Upper lobe of right lung (tissue), 1 donor: ENCODE data around the gene IL1RL2. TPM values are rescaled to one million over a fixed set of nuclear protein-coding genes. Genes with fewer than 3 reads are reported as not detected.
A peak's percentile ranks its signal among the peaks of the same experiment; 100 is the strongest.

ENCODE experiments used
- ATAC-seq: fragments of 200-7000 bp; cut with Tn5 transposase; one replicate; pipeline ENCODE4 v1.9.1; 2020; ENCODE audit warnings: mild to moderate bottlenecking, moderate library complexity
- DNase-seq: peaks from one replicate; pipeline ENCODE4 v3.0.0-alpha.2; 2020
- H3K27ac ChIP-seq: fragments of 200-600 bp; one replicate; pipeline ENCODE4 v1.8.0; 2022
- H3K27me3 ChIP-seq: fragments of 200-600 bp; one replicate; pipeline ENCODE4 v1.8.0; 2022; ENCODE audit warnings: mild to moderate bottlenecking
- H3K36me3 ChIP-seq: fragments of 200-600 bp; one replicate; pipeline ENCODE4 v1.8.0; 2022
- H3K4me1 ChIP-seq: fragments of 200-600 bp; one replicate; pipeline ENCODE4 v1.8.0; 2022
- H3K4me3 ChIP-seq: fragments of 200-600 bp; one replicate; pipeline ENCODE4 v1.8.0; 2022; ENCODE audit warnings: mild to moderate bottlenecking
- H3K9me3 ChIP-seq: fragments of 200-600 bp; one replicate; pipeline ENCODE4 v1.8.0; 2022
- intact Hi-C: fragments of 100-400 bp; cut with DNase I; formaldehyde crosslinking; loops from one replicate; pipeline ENCODE4 v1.11.0; 2022
- total RNA-seq: library from RNA; stranded (reverse); fragmentation: NEBNext Ultra II Directional; extraction: Animal tissue kit (Norgen Biotek cat#: 25700); gene quantifications from one replicate; pipeline ENCODE4 v1.2.1, GENCODE V29; 2021
- TF ChIP-seq, protein P1 (sequence below): fragments of 200-600 bp; IDR thresholded peaks from one replicate; pipeline ENCODE4 v1.8.0; 2022; ENCODE audit warnings: antibody characterized with exemption
- donor health status: DM: no; HTN: yes; CAD: no; lungs with severe emphysema.

The IL1RL2 gene
- total RNA-seq, 1 donor from 2014 or later: 0.58 TPM

- Histone ChIP-seq H3K36me3 (peaks cover 36% of the 10 kb centered on the region), H3K9me3 (peaks cover 3% of the 10 kb centered on the region), H3K27me3 (no peaks in the 10 kb centered on the region), H3K4me1 (peaks cover 36% of the 10 kb centered on the region), H3K4me3 (no peak overlapping the region), H3K27ac (peak overlapping the region; percentile 27)
- intact Hi-C loops: no loop called here
- DNase-seq (no peak), ATAC-seq (no peak)
- TF ChIP-seq, protein P1, sequence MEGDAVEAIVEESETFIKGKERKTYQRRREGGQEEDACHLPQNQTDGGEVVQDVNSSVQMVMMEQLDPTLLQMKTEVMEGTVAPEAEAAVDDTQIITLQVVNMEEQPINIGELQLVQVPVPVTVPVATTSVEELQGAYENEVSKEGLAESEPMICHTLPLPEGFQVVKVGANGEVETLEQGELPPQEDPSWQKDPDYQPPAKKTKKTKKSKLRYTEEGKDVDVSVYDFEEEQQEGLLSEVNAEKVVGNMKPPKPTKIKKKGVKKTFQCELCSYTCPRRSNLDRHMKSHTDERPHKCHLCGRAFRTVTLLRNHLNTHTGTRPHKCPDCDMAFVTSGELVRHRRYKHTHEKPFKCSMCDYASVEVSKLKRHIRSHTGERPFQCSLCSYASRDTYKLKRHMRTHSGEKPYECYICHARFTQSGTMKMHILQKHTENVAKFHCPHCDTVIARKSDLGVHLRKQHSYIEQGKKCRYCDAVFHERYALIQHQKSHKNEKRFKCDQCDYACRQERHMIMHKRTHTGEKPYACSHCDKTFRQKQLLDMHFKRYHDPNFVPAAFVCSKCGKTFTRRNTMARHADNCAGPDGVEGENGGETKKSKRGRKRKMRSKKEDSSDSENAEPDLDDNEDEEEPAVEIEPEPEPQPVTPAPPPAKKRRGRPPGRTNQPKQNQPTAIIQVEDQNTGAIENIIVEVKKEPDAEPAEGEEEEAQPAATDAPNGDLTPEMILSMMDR: no peak
Observed at GRCh38 chr2:102149644-102150455, 37.0 kb upstream of the IL1RL2 start.

DNA sequence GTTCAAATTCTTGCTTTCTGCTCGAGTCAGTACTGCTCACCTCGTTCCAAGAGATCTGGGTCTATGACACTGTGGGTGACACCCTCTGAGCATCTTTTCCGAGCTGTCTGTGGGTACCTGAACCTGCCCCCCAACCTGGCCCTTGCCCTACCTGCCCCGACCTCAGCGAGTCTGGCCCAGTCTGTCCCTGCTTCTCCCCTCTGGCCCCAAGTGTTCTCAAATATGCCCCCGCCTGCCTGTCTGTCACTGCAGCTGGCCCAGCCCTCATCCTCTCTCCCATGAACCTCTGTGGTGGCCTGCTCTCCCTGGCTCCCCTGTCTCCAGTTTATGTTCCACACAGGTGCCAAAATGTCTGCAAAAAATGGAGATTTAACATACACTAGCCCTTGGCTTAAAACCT, 32.5 kb upstream of the IL1RL2 start:
- intact Hi-C loops: no loop called here

DNA sequence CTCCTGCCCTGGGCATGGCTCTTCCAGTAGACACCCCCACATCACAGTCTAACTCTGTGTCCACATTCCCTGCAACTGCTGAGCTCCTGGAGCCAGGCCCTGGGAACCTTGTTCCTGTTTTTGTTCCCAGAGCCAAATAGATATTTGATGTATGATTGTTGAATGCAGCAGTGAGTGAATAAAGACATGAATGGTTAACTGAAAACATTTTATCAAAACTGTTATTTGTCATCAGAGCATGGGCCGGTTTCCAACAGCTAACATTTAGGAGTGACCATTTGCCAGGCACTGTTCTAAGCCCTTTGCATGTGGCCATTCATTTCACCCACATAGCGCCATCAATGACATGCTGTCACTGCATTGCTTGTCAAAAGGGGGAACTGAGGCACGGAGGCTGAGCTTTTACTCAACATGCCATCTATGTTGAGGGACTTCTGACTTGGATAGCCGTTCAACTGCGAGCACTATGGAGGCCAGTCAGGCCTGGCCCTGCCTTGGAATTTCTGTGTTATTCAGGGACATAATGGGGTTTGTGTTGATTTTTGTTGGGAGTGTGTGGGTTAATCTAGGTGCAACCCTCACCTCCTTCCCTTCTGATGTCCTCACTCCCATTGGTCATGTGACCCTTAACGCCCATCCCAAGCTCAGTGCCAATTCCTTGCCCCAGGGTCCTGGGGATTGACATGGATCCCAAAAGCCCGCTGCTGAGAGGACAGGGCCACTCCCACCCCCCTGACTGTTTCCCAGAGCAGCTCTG, 31.7 kb upstream of the IL1RL2 start:
- H3K4me1 ChIP-seq: peaks cover 46% of the 10 kb centered on the region
- DNase-seq: no peak

More for the DNA sequence above, 32.5 kb upstream of the IL1RL2 start:
- ATAC-seq (no peak), DNase-seq (no peak)
- TF ChIP-seq, protein P1: no peak
- no peak overlapping the region for H3K4me3 ChIP-seq
- peaks cover 41% of the 10 kb centered on the region for H3K36me3 ChIP-seq
- peaks cover 53% of the 10 kb centered on the region for H3K4me1 ChIP-seq
- H3K27me3 ChIP-seq: no peaks in the 10 kb centered on the region
- no peaks in the 10 kb centered on the region for H3K9me3 ChIP-seq
- H3K27ac ChIP-seq: peak overlapping the region; percentile 31

GRCh38 chr2:102155703-102156515, 30.9 kb upstream of the IL1RL2 start:
- H3K4me1 ChIP-seq: peaks cover 41% of the 10 kb centered on the region
- H3K36me3 ChIP-seq: peaks cover 41% of the 10 kb centered on the region

More for the DNA sequence above, 31.7 kb upstream of the IL1RL2 start:
- H3K9me3 ChIP-seq: no peaks in the 10 kb centered on the region
- no peaks in the 10 kb centered on the region for H3K27me3 ChIP-seq
- ATAC-seq: no peak
- H3K36me3 ChIP-seq: peaks cover 41% of the 10 kb centered on the region
- no peak overlapping the region for H3K4me3 ChIP-seq
- TF ChIP-seq, protein P1: no peak
- intact Hi-C loops: no loop called here
- peak overlapping the region; percentile 64 for H3K27ac ChIP-seq

More at GRCh38 chr2:102155703-102156515, 30.9 kb upstream of the IL1RL2 start:
- DNase-seq: no peak
- ATAC-seq: peak; percentile 58
- H3K4me3 ChIP-seq: no peak overlapping the region
- H3K27me3 ChIP-seq: no peaks in the 10 kb centered on the region
- TF ChIP-seq, protein P1: no peak
- H3K9me3 ChIP-seq: no peaks in the 10 kb centered on the region
- peak overlapping the region; percentile 64 for H3K27ac ChIP-seq
- intact Hi-C loops: no loop called here
